Stomach smooth muscle (tissue), 2 donors: ENCODE data around the gene PDLIM7.

ENCODE experiments used
- H3K27ac ChIP-seq: one replicate; pipeline ENCODE4 v1.7.0; 2013; ENCODE audit warnings: mild to moderate bottlenecking, low read length, inconsistent platforms
- H3K27me3 ChIP-seq, 2 donors: one replicate each; pipeline ENCODE4 v1.7.0; 2013; ENCODE audit warnings: low read length in 2 of 2; ENCODE audit not compliant: insufficient read depth in 2 of 2, control insufficient read depth in 1 of 2
- H3K36me3 ChIP-seq, 2 donors: one replicate each; pipeline ENCODE4 v1.7.0; 2013; ENCODE audit warnings: low read length in 2 of 2; ENCODE audit not compliant: control insufficient read depth in 2 of 2, insufficient read depth in 2 of 2
- H3K4me1 ChIP-seq: one replicate; pipeline ENCODE4 v1.7.0; 2013; ENCODE audit warnings: low read length; ENCODE audit not compliant: control insufficient read depth, insufficient read depth
- H3K4me3 ChIP-seq, 2 donors: one replicate each; pipeline ENCODE4 v1.7.0; 2013; ENCODE audit warnings: low read length in 2 of 2
- H3K9ac ChIP-seq, 2 donors: one replicate each; pipeline ENCODE4 v1.7.0; 2013; ENCODE audit warnings: low read length in 2 of 2, mild to moderate bottlenecking in 1 of 2
- H3K9me3 ChIP-seq, 2 donors: one replicate each; pipeline ENCODE4 v1.7.0; 2013; ENCODE audit warnings: low read length in 2 of 2; ENCODE audit not compliant: control insufficient read depth in 2 of 2
- donor health status: healthy.
- donor health status: Pancreatic carcinoma.

PDLIM7 gene

DNA sequence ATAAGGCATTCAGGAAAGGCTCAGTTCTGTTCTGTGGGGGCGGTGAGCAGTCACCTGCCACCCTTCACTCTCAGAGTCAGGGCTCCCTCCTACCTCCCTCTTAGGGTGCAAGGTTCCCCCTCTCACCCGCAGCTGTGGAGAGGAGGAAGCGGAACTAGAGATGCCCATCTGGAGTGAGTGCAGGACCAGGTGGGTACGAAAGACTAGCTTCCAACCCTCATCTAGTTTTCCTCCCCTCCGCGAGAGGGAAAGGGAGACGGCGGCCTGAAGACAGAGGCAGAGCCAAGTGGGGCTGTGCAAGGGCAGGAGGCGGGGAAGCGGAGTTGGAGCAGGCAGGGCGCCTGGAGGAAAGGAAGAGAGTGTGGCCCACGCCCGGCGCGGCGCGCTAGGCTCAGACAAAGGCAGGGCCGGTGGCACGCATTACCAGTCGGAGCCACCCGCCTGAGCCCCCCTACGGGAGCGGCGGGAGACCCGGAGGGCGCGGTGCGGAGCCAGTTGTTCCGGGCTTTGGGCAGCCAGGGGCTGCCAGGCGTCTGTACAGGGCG is 43.5 kb downstream of the PDLIM7 start:
- Histone ChIP-seq H3K27me3 (peaks cover 7 to 22% of the 10 kb centered on the region in 2 donors), H3K4me3 (peak overlapping the region; percentile 29 to 80), H3K27ac (no peak overlapping the region), H3K36me3 (peaks cover 0 to 6% of the 10 kb centered on the region in 2 donors), H3K4me1 (peaks cover 39% of the 10 kb centered on the region), H3K9me3 (no peaks in the 10 kb centered on the region), H3K9ac (peak overlapping the region; percentile 37 to 47)

DNA sequence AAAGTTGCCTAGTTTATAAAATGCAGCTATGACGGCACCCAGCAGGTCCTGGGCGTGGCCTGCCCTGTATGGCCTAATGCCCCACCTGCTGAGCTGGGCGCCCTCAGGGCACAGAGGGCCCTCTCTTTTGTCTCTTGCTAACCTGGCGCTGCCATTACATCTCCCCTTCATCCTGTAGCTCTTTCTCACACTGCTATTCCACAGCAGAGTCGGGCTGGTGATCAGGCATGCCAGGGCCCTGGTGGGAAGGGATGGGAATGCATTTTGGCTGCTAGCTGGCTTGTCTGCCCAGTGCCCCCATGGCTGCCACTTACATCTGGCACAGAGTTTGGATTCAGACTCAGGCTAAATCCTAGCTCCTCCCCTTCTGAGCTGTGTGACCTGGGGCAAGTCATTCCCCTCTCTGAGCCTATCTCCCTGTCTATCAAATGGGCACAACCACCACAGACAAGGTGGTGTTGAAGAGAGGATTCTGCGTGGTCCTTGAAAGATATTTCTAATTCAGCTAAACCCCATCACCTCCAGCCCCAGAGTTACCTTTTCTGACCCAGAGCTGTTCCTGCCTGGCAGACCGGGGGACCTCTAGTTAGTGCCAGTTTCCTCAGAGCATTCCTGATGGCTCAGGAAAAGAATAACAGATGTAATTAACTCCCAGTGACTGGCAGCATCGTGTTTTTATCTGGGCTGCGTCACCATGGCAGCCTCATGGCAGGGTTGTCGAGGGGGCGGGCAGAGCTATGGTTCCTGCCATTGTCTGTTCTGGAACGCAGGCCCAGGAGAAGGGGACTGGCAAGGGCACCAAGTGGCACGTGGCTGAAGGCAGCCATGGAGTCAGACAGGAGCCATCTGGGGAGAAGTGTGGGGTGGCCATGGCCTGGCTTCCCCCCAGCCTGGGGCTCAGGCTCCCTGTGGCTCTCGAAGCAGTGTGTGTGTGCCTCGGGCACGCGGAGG is 44.4 kb downstream of the PDLIM7 start:
- no peaks in the 10 kb centered on the region for H3K36me3 ChIP-seq
- no peaks in the 10 kb centered on the region for H3K9me3 ChIP-seq
- no peak overlapping the region for H3K9ac ChIP-seq
- peaks cover 9 to 31% of the 10 kb centered on the region in 2 donors for H3K27me3 ChIP-seq
- H3K27ac ChIP-seq = no peak overlapping the region
- H3K4me3 ChIP-seq = no peak overlapping the region
- peaks cover 42% of the 10 kb centered on the region for H3K4me1 ChIP-seq

DNA sequence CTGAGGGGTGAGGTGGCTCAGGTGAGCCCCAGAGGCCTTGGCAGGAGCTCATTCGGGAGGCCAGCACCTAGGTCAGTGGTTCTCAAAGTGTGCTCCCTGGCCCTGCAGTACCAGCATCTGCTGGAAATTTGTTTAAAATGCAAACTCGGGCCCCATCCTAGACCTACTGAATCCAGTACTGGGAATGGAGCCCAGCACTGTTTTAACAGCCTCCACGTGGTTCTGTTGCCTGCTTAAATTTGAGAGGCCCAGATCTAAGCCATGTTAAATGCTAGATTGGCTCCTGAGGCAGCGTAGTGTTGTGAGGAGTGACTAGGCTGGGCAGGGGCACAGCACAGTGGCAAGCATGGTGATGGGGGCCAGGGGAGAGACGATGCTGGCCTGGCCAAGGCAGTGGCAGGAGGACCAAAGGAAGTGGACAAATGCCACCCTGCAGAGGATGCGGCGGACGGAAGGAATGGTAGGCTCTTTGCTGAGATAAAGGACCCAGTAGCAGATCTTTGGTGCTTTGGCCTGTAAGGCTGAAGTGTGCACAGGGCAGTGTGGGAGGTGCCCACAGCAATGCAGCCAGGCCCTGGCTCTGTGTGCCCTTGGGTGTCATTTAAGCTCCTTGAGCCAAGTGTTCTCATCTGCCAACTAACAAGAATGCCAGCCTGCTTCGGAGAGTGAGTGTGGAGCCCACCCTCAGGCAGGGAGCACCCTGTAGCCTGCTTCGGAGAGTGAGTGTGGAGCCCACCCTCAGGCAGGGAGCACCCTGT is 46.6 kb downstream of the PDLIM7 start:
- H3K9me3 ChIP-seq = no peaks in the 10 kb centered on the region
- no peak overlapping the region for H3K9ac ChIP-seq
- H3K4me1 ChIP-seq = peaks cover 43% of the 10 kb centered on the region
- no peak overlapping the region for H3K27ac ChIP-seq
- no peaks in the 10 kb centered on the region for H3K36me3 ChIP-seq
- no peak overlapping the region for H3K4me3 ChIP-seq
- peaks cover 12 to 35% of the 10 kb centered on the region in 2 donors for H3K27me3 ChIP-seq

DNA sequence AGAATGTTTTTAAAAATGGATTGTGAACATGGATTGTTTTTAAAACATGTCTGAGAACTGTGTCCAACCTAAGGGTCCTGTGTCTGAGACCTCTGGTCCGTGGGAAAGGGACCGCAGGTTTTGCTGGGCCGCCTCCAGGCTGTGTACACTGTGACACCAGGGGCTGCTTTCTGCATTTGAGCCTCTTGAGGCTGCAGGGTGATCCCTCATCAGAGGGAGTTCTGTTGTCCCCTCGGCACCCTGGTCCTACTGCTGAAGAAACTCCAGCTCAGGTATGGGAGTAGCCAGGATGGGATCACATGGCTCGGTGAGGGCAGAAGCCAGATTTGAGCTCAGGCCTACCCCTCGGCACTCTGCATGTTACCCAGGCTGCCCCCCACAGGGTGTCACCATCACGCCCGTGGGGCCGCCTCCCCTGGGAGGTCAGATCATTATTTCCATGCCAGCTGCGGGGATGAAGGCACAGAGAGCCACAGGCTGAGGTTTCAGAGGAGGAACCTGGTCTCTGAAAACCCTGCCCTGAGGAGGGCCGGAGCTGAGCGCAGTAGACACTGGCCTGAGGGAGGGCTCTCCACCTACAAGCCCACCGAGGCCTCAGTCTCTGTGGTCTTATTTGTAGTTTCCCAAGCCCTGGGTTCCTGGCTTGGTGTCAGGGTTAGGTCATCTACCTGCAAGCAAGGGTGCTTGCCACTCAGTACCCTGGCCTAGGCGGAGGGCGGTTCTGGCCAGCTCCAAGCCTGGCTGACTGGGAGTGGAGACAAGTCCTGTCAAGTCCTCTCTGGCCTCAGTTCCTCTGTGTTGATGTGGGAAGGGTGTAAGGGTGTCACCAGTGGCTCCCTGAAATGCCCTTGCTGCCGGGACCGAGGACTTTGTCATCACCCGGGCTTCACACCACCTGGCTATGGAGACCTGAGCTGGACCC is 48.0 kb downstream of the PDLIM7 start:
- Histone ChIP-seq H3K4me1 (peaks cover 31% of the 10 kb centered on the region), H3K27me3 (peaks cover 12 to 35% of the 10 kb centered on the region in 2 donors), H3K9me3 (no peaks in the 10 kb centered on the region), H3K4me3 (no peak overlapping the region), H3K27ac (no peak overlapping the region), H3K36me3 (no peaks in the 10 kb centered on the region), H3K9ac (no peak overlapping the region)

DNA sequence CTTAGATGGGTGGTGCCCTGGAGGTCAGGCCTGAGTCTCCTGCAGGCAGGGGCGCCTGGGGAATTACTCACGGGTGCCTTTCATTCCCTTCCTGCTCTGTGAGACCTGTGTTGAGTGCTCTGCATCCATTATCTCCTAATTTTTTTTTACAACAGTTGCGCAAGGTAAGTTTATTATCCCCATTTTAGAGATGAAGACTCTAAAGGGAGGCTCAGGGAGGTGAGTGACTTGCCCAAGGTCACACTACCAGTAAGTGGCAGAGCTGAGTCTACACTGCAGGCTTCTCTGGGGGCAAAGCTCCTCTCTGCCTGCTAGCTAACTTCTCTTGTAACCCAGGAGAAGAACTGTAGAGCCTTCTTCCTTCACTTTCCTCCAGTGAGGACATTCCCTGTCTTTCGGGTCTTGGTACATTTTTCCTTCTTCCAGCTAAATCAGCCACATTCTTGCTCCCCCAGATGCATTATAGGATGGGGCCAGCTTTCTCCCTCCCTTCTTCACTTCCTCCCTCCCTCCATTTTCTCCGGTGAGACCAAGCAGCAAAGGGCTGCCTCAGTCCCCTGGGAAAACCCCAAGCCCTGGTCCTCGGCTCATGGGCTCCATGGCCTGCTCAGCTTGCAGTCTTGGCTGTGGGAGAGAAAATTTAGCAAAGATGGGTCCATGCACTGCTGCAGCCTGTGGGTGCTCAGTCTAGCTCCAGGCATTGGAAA is 49.0 kb downstream of the PDLIM7 start:
- Histone ChIP-seq H3K27ac (no peak overlapping the region), H3K36me3 (no peaks in the 10 kb centered on the region), H3K4me1 (peaks cover 22% of the 10 kb centered on the region), H3K9me3 (no peaks in the 10 kb centered on the region), H3K9ac (no peak overlapping the region), H3K4me3 (no peak overlapping the region), H3K27me3 (peaks cover 12 to 31% of the 10 kb centered on the region in 2 donors)

DNA sequence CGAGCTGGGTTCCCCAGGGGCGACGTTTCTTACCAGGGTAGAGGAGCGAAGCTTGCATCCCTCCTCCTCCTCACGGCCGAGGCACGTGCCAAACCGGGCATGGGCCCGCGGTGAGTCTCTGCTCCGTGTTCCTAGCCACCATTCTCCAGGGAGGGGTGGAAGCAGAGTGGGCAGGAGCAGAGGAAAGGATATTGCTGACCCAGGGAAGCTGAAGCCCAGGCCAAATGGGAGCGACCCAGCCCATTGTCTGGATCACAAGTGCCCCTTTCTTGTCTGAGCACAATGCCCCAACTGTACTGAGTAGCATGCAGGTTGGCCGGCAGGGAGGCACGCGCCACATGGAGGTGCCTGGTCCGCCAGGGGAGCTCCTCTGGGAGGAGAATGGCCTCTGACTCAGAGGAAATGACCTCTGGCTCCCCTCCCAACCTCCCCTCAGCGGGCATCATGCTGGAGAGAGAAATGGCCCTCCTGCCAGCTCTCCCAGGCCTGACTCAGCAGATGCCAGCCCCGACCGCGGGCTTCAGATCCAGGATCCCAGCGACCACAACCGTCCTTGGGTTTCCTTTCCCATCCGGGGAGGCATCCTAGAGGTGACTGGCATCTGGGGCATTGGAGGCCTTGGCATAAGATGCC is 49.7 kb downstream of the PDLIM7 start:
- no peak overlapping the region for H3K27ac ChIP-seq
- H3K9ac ChIP-seq = no peak overlapping the region
- H3K4me1 ChIP-seq = peaks cover 21% of the 10 kb centered on the region
- H3K36me3 ChIP-seq = no peaks in the 10 kb centered on the region
- H3K4me3 ChIP-seq = peak overlapping the region in 1 of 2 donors; percentile 29
- peaks cover 12 to 28% of the 10 kb centered on the region in 2 donors for H3K27me3 ChIP-seq
- H3K9me3 ChIP-seq = no peaks in the 10 kb centered on the region

DNA sequence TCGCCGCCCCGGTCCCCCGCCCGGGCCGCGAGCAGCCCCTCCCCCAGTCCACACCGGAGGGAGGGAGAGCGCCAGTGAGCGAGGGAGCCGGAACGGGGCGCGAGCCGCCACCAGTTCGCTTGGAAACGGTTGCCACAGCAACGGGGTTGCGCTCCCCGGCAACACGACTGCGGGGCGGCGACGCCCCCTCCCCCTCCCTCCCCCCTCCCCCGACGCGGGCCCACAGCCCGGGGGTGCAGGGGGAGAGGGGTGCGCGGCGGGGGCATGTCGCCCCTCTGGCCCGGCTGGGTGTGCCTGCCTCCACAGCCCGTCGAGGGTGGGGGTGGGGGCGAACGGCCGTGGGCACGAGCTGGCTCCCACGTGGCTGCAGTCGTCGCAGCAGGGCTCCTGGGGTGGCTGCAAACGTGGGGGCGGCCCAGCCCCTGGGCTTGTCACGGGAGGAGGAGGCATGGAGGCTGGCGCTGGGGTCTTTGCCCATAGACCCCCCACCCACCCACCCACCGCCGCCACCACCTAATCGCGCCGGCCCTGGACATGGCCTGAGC is 50.3 kb downstream of the PDLIM7 start:
- Histone ChIP-seq H3K4me1 (peaks cover 21% of the 10 kb centered on the region), H3K9ac (no peak overlapping the region), H3K4me3 (peak overlapping the region; percentile 31 to 79), H3K27me3 (peaks cover 11 to 28% of the 10 kb centered on the region in 2 donors), H3K27ac (no peak overlapping the region), H3K9me3 (no peaks in the 10 kb centered on the region), H3K36me3 (no peaks in the 10 kb centered on the region)

DNA sequence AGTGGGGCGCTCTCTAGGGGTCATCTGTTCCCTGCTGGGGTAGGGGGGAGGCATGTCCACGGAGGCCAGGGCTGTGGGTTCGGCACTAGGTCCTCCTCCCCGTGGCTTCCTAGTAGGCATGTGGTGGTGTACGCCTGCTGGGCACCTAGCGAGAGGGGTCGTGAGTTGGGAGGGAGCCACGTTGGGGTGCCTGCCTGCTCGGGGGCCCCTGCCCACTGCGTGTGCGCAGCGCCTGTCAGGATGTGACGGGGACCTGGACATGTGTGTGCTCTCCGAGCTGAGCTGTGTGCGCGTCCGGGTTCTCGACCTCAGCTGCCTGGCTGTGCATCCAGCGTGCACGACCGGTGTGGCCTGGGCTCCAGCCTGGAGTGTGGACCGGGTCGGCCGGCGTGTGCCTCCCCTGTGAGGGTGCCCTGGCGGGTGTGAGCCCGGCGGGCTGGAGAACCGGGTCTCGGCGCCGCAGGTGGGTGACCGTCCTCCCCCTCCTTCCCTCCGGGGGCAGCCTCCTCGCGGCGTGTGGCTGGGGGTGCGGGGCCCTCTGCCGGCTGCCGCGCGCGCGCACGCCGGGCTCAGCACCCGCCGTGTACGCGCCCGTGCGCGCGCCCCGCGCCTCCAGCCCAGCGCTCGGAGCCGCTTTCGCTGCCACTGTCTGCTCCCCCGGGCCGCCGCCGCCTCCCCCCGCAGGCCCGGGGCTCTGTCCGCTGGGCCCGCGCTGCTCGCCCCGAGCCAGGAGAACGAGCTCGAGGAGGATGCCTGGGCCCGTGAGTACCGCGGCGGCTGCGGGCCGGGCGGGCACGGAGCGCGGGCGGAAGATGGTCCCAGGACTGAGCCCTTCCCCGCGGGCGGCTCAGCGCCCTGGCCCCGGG is 51.0 kb downstream of the PDLIM7 start, which contains the start of gene PRR7:
TSS of gene PRR7 (plus strand) at position 615 of the 866 bp plus-strand sequence. CDS start 8,254 bp downstream, outside the sequence.
- H3K4me3 ChIP-seq = peak within 1 kb of the TSS; percentile 52 to 79
- peaks cover 10 to 28% of the 10 kb centered on the region in 2 donors for H3K27me3 ChIP-seq
- no peaks in the 10 kb centered on the region for H3K9me3 ChIP-seq
- no peaks in the 10 kb centered on the region for H3K36me3 ChIP-seq
- H3K27ac ChIP-seq = no peak within 1 kb of the TSS
- H3K4me1 ChIP-seq = peaks cover 21% of the 10 kb centered on the region
- no peak within 1 kb of the TSS for H3K9ac ChIP-seq
